Measurements from ENCODE around the gene EHBP1L1. TPM values are rescaled to one million over a fixed set of nuclear protein-coding genes. Genes with fewer than 3 reads are reported as not detected.

EHBP1L1 gene
- total RNA-seq, 2 experiments from 2014 or later, result 59.7 to 71.6 TPM

GRCh38 chr11:65537620-65538231 is 38.1 kb upstream of the EHBP1L1 start:
- no peaks in the 10 kb centered on the region for H3K9me2 ChIP-seq (ENCODE audit: insufficient read depth, low read length)
- TF ChIP-seq CTCF (conservative IDR thresholded peaks at IDR 0.05; ENCODE audit: low read length) (no peak), EZH2phosphoT487 (IDR thresholded peaks at IDR 0.05; ENCODE audit: borderline replicate concordance, low read depth, low read length) (no peak)
- H3K36me3 ChIP-seq (ENCODE audit: insufficient read depth, low read length), result peaks cover 13% of the 10 kb centered on the region; the same call in 1 of the 2 replicates
- H3K4me2 ChIP-seq (ENCODE audit: low read length), result no peak overlapping the region
- no peak overlapping the region for H3K4me3 ChIP-seq (ENCODE audit: low read depth, low read length, poor library complexity, severe bottlenecking)
- POLR2A ChIA-PET, result no interaction called here
- CTCF ChIA-PET (ENCODE audit: unreplicated experiment), result no interaction called here
- intact Hi-C loops (cut with micrococcal nuclease; ENCODE audit: unreplicated experiment), result no loop called here
- H3K27ac ChIP-seq (ENCODE audit: low read depth, low read length, poor library complexity, severe bottlenecking), result no peak overlapping the region
- DNase-seq (ENCODE audit: low spot score), result no peak
- peaks cover 20% of the 10 kb centered on the region for H3K4me1 ChIP-seq (ENCODE audit: insufficient read depth, low read length, poor library complexity, severe bottlenecking)
- H3K79me2 ChIP-seq (ENCODE audit: insufficient read depth, low read depth, low read length), result no peaks in the 10 kb centered on the region
- no peaks in the 10 kb centered on the region for H3K9me3 ChIP-seq (ENCODE audit: low read length)
- no TSS peak for BruUV-seq (replicated peaks)
- H2AFZ ChIP-seq (ENCODE audit: low read length), result no peak overlapping the region
- H4K20me1 ChIP-seq (ENCODE audit: insufficient read depth, low read length), result no peaks in the 10 kb centered on the region

- no peak overlapping the region for H3K4me3 ChIP-seq (ENCODE audit: low read depth, low read length, poor library complexity, severe bottlenecking)
- H3K4me2 ChIP-seq (ENCODE audit: low read length), result no peak overlapping the region
- no peak for DNase-seq (ENCODE audit: low spot score)
- H3K9me3 ChIP-seq (ENCODE audit: low read length), result no peaks in the 10 kb centered on the region
- no peaks in the 10 kb centered on the region for H4K20me1 ChIP-seq (ENCODE audit: insufficient read depth, low read length)
- H3K79me2 ChIP-seq (ENCODE audit: insufficient read depth, low read depth, low read length), result no peaks in the 10 kb centered on the region
- H3K36me3 ChIP-seq (ENCODE audit: insufficient read depth, low read length), result peaks cover 11% of the 10 kb centered on the region; the same call in 1 of the 2 replicates
- ChIA-PET CTCF (ENCODE audit: unreplicated experiment) (interaction anchor here (0.5 kb wide), 1 partner anchor 9 kb away, joined by 3 read pairs; no protein-coding TSS in a partner anchor), POLR2A (no interaction called here)
- H3K4me1 ChIP-seq (ENCODE audit: insufficient read depth, low read length, poor library complexity, severe bottlenecking), result peaks cover 20% of the 10 kb centered on the region
- TF ChIP-seq CTCF (conservative IDR thresholded peaks at IDR 0.05; ENCODE audit: low read length) (no peak), EZH2phosphoT487 (IDR thresholded peaks at IDR 0.05; ENCODE audit: borderline replicate concordance, low read depth, low read length) (no peak)
- no peak overlapping the region for H2AFZ ChIP-seq (ENCODE audit: low read length)
- no peak overlapping the region for H3K27ac ChIP-seq (ENCODE audit: low read depth, low read length, poor library complexity, severe bottlenecking)
- intact Hi-C loops (cut with micrococcal nuclease; ENCODE audit: unreplicated experiment), result no loop called here
- H3K9me2 ChIP-seq (ENCODE audit: insufficient read depth, low read length), result no peaks in the 10 kb centered on the region
- TSS peak; percentile 76 for BruUV-seq (replicated peaks)
Observed at GRCh38 chr11:65538232-65538914, 37.5 kb upstream of the EHBP1L1 start.

Data from OCI-LY7 (cell line).